T-cell (primary cell): ENCODE measurements around the gene RAB3D. TPM values are rescaled to one million over a fixed set of nuclear protein-coding genes. Genes with fewer than 3 reads are reported as not detected.
A peak's percentile ranks its signal among the peaks of the same experiment; 100 is the strongest.

Source experiments
- ATAC-seq, 4 experiments: fragments of 200-7000 bp in 3 of 4; fragments of 150-1000 bp in 1 of 4; cut with Tn5 transposase; replicated peaks in 1 of 4; 1 replicate in 3 of 4; 2 replicates in 1 of 4; pipeline ENCODE4 v1.10.0; 2021; ENCODE audit warnings: moderate library complexity in 3 of 4, mild to moderate bottlenecking in 2 of 4, moderate number of reproducible peaks in 1 of 4
- CTCF ChIA-PET, 2 donors: fragments of 300-600 bp; sonication (Branson Sonifier 250); formaldehyde crosslinking; loops; one replicate each; lab custom pipeline; 2022; ENCODE audit warnings: antibody characterized with exemption in 2 of 2; lab: Charles Lee
- POLR2A ChIA-PET, 2 donors: fragments of 300-600 bp; sonication (Branson Sonifier 250); formaldehyde crosslinking; loops; one replicate each; lab custom pipeline; 2022; ENCODE audit warnings: antibody characterized with exemption in 2 of 2; lab: Charles Lee
- DNase-seq, 35 experiments: peaks; one replicate each; pipeline versions ENCODE4 v3.0.0 to v3.0.0-alpha.2; 2013 to 2023
- H3K27ac ChIP-seq: one replicate; pipeline ENCODE4 v1.5.1; 2013; ENCODE audit warnings: low read length
- H3K27me3 ChIP-seq, 2 experiments: replicated peaks in 1 of 2; 1 replicate in 1 of 2; 2 replicates in 1 of 2; pipeline versions ENCODE4 v1.6.1 to v1.7.0; 2013; ENCODE audit warnings: low read length in 1 of 2, mixed read lengths in 1 of 2; ENCODE audit not compliant: control insufficient read depth in 2 of 2, insufficient read depth in 2 of 2; ENCODE audit errors: extremely low read depth in 1 of 2
- H3K36me3 ChIP-seq, 2 donors: 1 replicate in 1 of 2; 2 replicates in 1 of 2; pipeline versions ENCODE4 v1.6.1 to v1.7.0; 2013; ENCODE audit warnings: low read length in 1 of 2; ENCODE audit not compliant: control insufficient read depth in 2 of 2, insufficient read depth in 1 of 2; ENCODE audit errors: extremely low read depth in 1 of 2
- H3K4me1 ChIP-seq, 2 experiments: 1 replicate in 1 of 2; 2 replicates in 1 of 2; pipeline versions ENCODE4 v1.6.1 to v1.7.0; 2013; ENCODE audit warnings: low read length in 2 of 2, mixed read lengths in 1 of 2; ENCODE audit not compliant: insufficient read depth in 2 of 2, control insufficient read depth in 1 of 2; ENCODE audit errors: extremely low read depth in 1 of 2
- H3K4me3 ChIP-seq, 2 donors: 1 replicate in 1 of 2; 2 replicates in 1 of 2; pipeline versions ENCODE4 v1.5.1 to v1.7.0; 2013; ENCODE audit warnings: mild to moderate bottlenecking in 2 of 2, low read length in 1 of 2, moderate library complexity in 1 of 2; ENCODE audit not compliant: control insufficient read depth in 1 of 2; ENCODE audit errors: extremely low read depth in 1 of 2
- H3K9me3 ChIP-seq: 2 replicates; pipeline ENCODE4 v1.7.0; 2013
- H3K27ac Mint-ChIP-seq, 2 donors: one replicate each; pipeline ENCODE4 v1.8.0; 2020 to 2021; ENCODE audit warnings: mild to moderate bottlenecking in 2 of 2, mixed read lengths in 2 of 2
- H3K27me3 Mint-ChIP-seq, 2 donors: one replicate each; pipeline ENCODE4 v1.8.0; 2021 to 2022; ENCODE audit warnings: mixed read lengths in 2 of 2
- H3K36me3 Mint-ChIP-seq: one replicate; pipeline ENCODE4 v1.8.0; 2021; ENCODE audit warnings: mixed read lengths
- H3K4me1 Mint-ChIP-seq, 3 donors: one replicate each; pipeline ENCODE4 v1.8.0; 2020 to 2022; ENCODE audit warnings: mixed read lengths in 3 of 3, mild to moderate bottlenecking in 1 of 3
- H3K4me3 Mint-ChIP-seq, 3 donors: one replicate each; pipeline ENCODE4 v1.8.0; 2020 to 2022; ENCODE audit warnings: mild to moderate bottlenecking in 3 of 3, mixed read lengths in 3 of 3, moderate library complexity in 3 of 3
- H3K9me3 Mint-ChIP-seq, 3 donors: one replicate each; pipeline ENCODE4 v1.8.0; 2020 to 2022; ENCODE audit warnings: mixed read lengths in 3 of 3
- WGBS: methylation state at CpG from one replicate; pipeline ENCODE4 v1.1.5; 2013; ENCODE audit warnings: missing lambda C conversion rate; ENCODE audit not compliant: insufficient coverage; 5-methylcytosine and 5-hydroxymethylcytosine counted together
- total RNA-seq, 35 experiments: library from RNA in 6 of 35; stranded (reverse) in 6 of 35; fragments of 120-200 nt in 1 of 35; gene quantifications; one replicate each; pipeline versions ENCODE4 v1.2.1 to v1.2.4 and lab custom pipeline; 2013 to 2026

RAB3D gene
- total RNA-seq, 5 donors from 2014 or later (not counting 1 experiment from before 2014, with no cell fraction given): 4.7 to 9.5 (median 8.8) TPM

DNA sequence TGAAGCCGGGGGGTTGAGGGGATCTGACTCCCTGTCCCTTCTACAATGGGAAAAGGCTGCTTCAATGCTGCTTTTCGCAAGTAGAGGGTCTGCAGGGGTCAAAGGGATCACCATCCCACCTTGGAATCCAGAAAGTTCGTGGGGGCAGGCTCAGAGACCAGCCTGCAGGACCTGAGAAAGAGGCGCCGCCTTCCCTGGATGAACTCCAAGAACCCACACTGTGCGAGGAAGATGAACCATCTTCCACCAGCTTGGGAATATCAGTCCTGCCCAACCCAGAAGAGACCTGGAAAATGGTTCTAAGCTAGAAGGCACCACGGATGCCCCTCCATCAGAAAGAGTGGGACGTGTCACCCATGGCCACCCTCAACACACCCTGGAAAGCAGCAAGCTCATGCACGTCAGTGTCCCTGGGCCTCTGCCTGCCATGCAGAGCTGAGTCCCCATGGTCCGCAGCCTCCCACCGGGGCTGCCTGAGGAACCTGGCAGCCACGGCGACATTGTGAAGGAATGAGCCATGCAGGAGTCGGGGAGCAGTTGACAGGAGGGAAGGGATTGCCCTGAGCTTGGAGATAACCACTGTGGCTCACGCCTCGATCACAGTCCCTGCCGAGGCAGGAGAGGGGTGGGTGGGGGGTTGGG, 14.6 kb downstream of the RAB3D start:
- Histone ChIP-seq H3K4me1 (peaks cover 2 to 12% of the 10 kb centered on the region in 2 experiments), H3K36me3 (peaks cover 2 to 4% of the 10 kb centered on the region in 2 donors), H3K27me3 (peaks cover 0 to 12% of the 10 kb centered on the region in 2 experiments), H3K4me3 (no peak overlapping the region), H3K9me3 (no peaks in the 10 kb centered on the region), H3K27ac (peak overlapping the region; percentile 47)
- DNase-seq (no peak), ATAC-seq (no peak)
- CTCF ChIA-PET: interaction anchor here (0.5 to 1.0 kb wide), 3 partner anchors 8 to 75 kb away, joined by 3 read pairs; no protein-coding TSS in a partner anchor
- 92% methylated on average over 14 of the region's 17 CpGs for WGBS
- POLR2A ChIA-PET: interaction anchor here in 1 of 2 donors (0.5 kb wide), 1 partner anchor 45 kb away, joined by 12 read pairs; no protein-coding TSS in a partner anchor
- Mint-ChIP-seq H3K4me1 (peaks cover 13 to 19% (median 18%) of the 10 kb centered on the region in 3 donors), H3K27ac (peak overlapping the region; percentile 78 to 83), H3K27me3 (peaks cover 0 to 7% of the 10 kb centered on the region in 2 donors), H3K9me3 (no peaks in the 10 kb centered on the region), H3K4me3 (no peak overlapping the region), H3K36me3 (peaks cover 15% of the 10 kb centered on the region)

GRCh38 chr19:11324079-11324661, 15.3 kb downstream of the RAB3D start:
- H3K9me3 ChIP-seq: no peaks in the 10 kb centered on the region
- ChIA-PET CTCF (interaction anchor here (0.5 to 1.0 kb wide), 5 partner anchors 20 to 210 kb away, joined by 3 to 4 read pairs (median 3); no protein-coding TSS in a partner anchor), POLR2A (interaction anchor here in 1 of 2 donors (0.8 kb wide), 1 partner anchor 51 kb away, joined by 3 read pairs; no protein-coding TSS in a partner anchor)
- peaks cover 0 to 7% of the 10 kb centered on the region in 2 donors for H3K27me3 Mint-ChIP-seq
- no peaks in the 10 kb centered on the region for H3K9me3 Mint-ChIP-seq
- H3K36me3 ChIP-seq: peaks cover 2 to 4% of the 10 kb centered on the region in 2 donors
- 18% methylated on average over 8 of the region's 10 CpGs for WGBS
- H3K27ac ChIP-seq: peak overlapping the region; percentile 47
- DNase-seq (peak in 29 of 35 experiments; percentile 9 to 71 (median 35)), ATAC-seq (peak; percentile 61 to 81 (median 74))
- peaks cover 13 to 19% (median 18%) of the 10 kb centered on the region in 3 donors for H3K4me1 Mint-ChIP-seq
- peak overlapping the region; percentile 78 to 83 for H3K27ac Mint-ChIP-seq
- no peak overlapping the region for H3K4me3 ChIP-seq
- H3K4me3 Mint-ChIP-seq: peak overlapping the region; percentile 9 to 42 (median 31)
- H3K4me1 ChIP-seq: peaks cover 2 to 12% of the 10 kb centered on the region in 2 experiments
- peaks cover 0 to 16% of the 10 kb centered on the region in 2 experiments for H3K27me3 ChIP-seq
- peaks cover 14% of the 10 kb centered on the region for H3K36me3 Mint-ChIP-seq

GRCh38 chr19:11323601-11324078, 15.8 kb downstream of the RAB3D start:
- peak overlapping the region; percentile 78 to 83 for H3K27ac Mint-ChIP-seq

DNA sequence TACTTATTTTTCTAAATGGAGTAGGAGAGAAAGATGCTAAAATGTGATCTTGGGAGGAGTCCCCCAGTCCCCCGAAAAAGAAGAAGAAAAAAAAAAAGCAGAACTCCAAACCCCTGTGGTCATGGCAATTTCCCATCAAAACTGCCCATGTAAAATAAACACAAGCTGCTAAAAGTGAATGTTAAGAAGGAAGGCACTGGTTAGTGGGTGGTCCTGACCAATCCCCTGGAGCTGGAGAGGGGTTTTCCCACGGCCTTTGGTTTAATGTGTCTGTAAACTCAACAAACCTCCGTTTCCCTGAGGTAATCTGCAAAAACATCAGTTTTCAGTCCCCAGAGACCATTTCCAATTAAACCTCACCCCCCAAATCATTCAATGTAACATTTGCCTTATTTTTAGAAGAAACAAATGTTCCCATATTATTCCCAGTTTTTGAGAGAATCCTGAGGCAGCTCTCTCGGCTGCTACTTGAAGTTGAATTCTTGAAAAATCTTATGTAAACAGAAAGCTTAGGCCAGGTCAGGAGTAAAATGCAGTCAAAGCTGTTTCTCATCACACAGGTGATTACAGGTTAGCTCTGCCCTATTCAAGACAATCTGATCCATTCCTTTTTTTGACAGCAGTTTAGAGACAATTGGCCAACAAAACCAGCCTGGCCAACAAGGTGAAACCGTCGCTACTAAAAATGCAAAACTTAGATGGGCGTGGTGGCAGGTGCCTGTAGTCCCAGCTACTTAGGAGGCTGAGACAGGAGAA, 17.0 kb downstream of the RAB3D start:
- Histone ChIP-seq H3K9me3 (no peaks in the 10 kb centered on the region), H3K36me3 (peaks cover 2 to 4% of the 10 kb centered on the region in 2 donors), H3K4me1 (peaks cover 2 to 12% of the 10 kb centered on the region in 2 experiments), H3K27me3 (peaks cover 0 to 17% of the 10 kb centered on the region in 2 experiments), H3K4me3 (no peak overlapping the region), H3K27ac (no peak overlapping the region)
- ChIA-PET POLR2A (interaction anchor here in 1 of 2 donors (0.8 kb wide), 1 partner anchor 24 kb away, joined by 3 read pairs; the partner anchor contains the start of genes CCDC159 and TMEM205), CTCF (no interaction called here)
- Mint-ChIP-seq H3K9me3 (no peaks in the 10 kb centered on the region), H3K27ac (no peak overlapping the region), H3K4me1 (peaks cover 13 to 20% (median 19%) of the 10 kb centered on the region in 3 donors), H3K36me3 (peaks cover 14% of the 10 kb centered on the region), H3K4me3 (no peak overlapping the region), H3K27me3 (peaks cover 6 to 7% of the 10 kb centered on the region in 2 donors)
- ATAC-seq (no peak), DNase-seq (no peak)
- 100% methylated on average over 4 of the region's 7 CpGs for WGBS

More at GRCh38 chr19:11323601-11324078, 15.8 kb downstream of the RAB3D start:
- Histone ChIP-seq H3K9me3 (no peaks in the 10 kb centered on the region), H3K36me3 (peaks cover 2 to 4% of the 10 kb centered on the region in 2 donors), H3K27ac (peak overlapping the region; percentile 44), H3K4me1 (peaks cover 2 to 12% of the 10 kb centered on the region in 2 experiments), H3K4me3 (no peak overlapping the region), H3K27me3 (peaks cover 0 to 17% of the 10 kb centered on the region in 2 experiments)
- Mint-ChIP-seq H3K9me3 (no peaks in the 10 kb centered on the region), H3K27me3 (peaks cover 0 to 7% of the 10 kb centered on the region in 2 donors), H3K4me3 (peak overlapping the region in 2 of 3 donors; percentile 31 to 42), H3K36me3 (peaks cover 14% of the 10 kb centered on the region), H3K4me1 (peaks cover 13 to 19% (median 18%) of the 10 kb centered on the region in 3 donors)
- no peak for ATAC-seq
- ChIA-PET POLR2A (interaction anchor here in 1 of 2 donors (0.8 kb wide), 1 partner anchor 52 kb away, joined by 3 read pairs; no protein-coding TSS in a partner anchor), CTCF (interaction anchor here in 1 of 2 donors (0.6 to 1.0 kb wide), 5 partner anchors 19 to 210 kb away, joined by 3 to 4 read pairs (median 3); no protein-coding TSS in a partner anchor)
- DNase-seq: no peak
- 45% methylated on average over 3 of the region's 5 CpGs for WGBS

GRCh38 chr19:11321191-11322126, 18.0 kb downstream of the RAB3D start:
- no peak overlapping the region for H3K4me3 Mint-ChIP-seq

More at GRCh38 chr19:11321191-11322126, 18.0 kb downstream of the RAB3D start:
- Histone ChIP-seq H3K9me3 (no peaks in the 10 kb centered on the region), H3K27me3 (peaks cover 0 to 17% of the 10 kb centered on the region in 2 experiments), H3K4me1 (peaks cover 2 to 12% of the 10 kb centered on the region in 2 experiments), H3K27ac (no peak overlapping the region), H3K4me3 (no peak overlapping the region), H3K36me3 (peaks cover under 1 to 2% of the 10 kb centered on the region in 2 donors)
- Mint-ChIP-seq H3K27ac (no peak overlapping the region), H3K27me3 (peaks cover 7 to 11% of the 10 kb centered on the region in 2 donors), H3K4me1 (peaks cover 13 to 20% (median 19%) of the 10 kb centered on the region in 3 donors), H3K9me3 (no peaks in the 10 kb centered on the region), H3K36me3 (peaks cover 7% of the 10 kb centered on the region)
- no peak for ATAC-seq
- ChIA-PET CTCF (no interaction called here), POLR2A (no interaction called here)
- 94% methylated on average over 5 of the region's 14 CpGs for WGBS
- DNase-seq: no peak
